ENCODE data around the gene P4HA3.
A peak's percentile ranks its signal among the peaks of the same experiment; 100 is the strongest.

The P4HA3 gene

GRCh38 chr11:74288911-74289310, 22.5 kb downstream of the P4HA3 start:
- peak overlapping the region; percentile 96 for H3K27ac ChIP-seq
- TF ChIP-seq CTCF (IDR thresholded peaks at IDR 0.05; ENCODE audit: low read depth, low read length, missing control alignments): no peak
- no peaks in the 10 kb centered on the region for H3K36me3 ChIP-seq (replicated peaks)
- peak; percentile 61 for DNase-seq
- H3K27me3 ChIP-seq (replicated peaks): no peaks in the 10 kb centered on the region
- in situ Hi-C loops (cut with HindIII; ENCODE audit: low pct_ligation_motif_present, low sequenced_read_pairs): no loop called here
- no peak overlapping the region for H3K4me3 ChIP-seq (ENCODE audit: low read depth, low read length)

GRCh38 chr11:74288161-74288560, 23.3 kb downstream of the P4HA3 start:
- H3K27me3 ChIP-seq (replicated peaks): no peaks in the 10 kb centered on the region
- no peak for TF ChIP-seq CTCF (IDR thresholded peaks at IDR 0.05; ENCODE audit: low read depth, low read length, missing control alignments)
- in situ Hi-C loops (cut with HindIII; ENCODE audit: low pct_ligation_motif_present, low sequenced_read_pairs): no loop called here
- DNase-seq: peak; percentile 96
- H3K27ac ChIP-seq: peak overlapping the region; percentile 96
- no peak overlapping the region for H3K4me3 ChIP-seq (ENCODE audit: low read depth, low read length)
- no peaks in the 10 kb centered on the region for H3K36me3 ChIP-seq (replicated peaks)

GRCh38 chr11:74284466-74284865, 27.0 kb downstream of the P4HA3 start:
- Histone ChIP-seq H3K4me3 (ENCODE audit: low read depth, low read length) (no peak overlapping the region), H3K27ac (no peak overlapping the region), H3K36me3 (replicated peaks) (no peaks in the 10 kb centered on the region), H3K27me3 (replicated peaks) (no peaks in the 10 kb centered on the region)
- no peak for TF ChIP-seq CTCF (IDR thresholded peaks at IDR 0.05; ENCODE audit: low read depth, low read length, missing control alignments)
- in situ Hi-C loops (cut with HindIII; ENCODE audit: low pct_ligation_motif_present, low sequenced_read_pairs): no loop called here
- no peak for DNase-seq

GRCh38 chr11:74283580-74284180, 27.8 kb downstream of the P4HA3 start:
- in situ Hi-C loops (cut with HindIII; ENCODE audit: low pct_ligation_motif_present, low sequenced_read_pairs): no loop called here
- H3K27ac ChIP-seq: no peak overlapping the region
- no peak for TF ChIP-seq CTCF (IDR thresholded peaks at IDR 0.05; ENCODE audit: low read depth, low read length, missing control alignments)
- no peaks in the 10 kb centered on the region for H3K27me3 ChIP-seq (replicated peaks)
- H3K36me3 ChIP-seq (replicated peaks): no peaks in the 10 kb centered on the region
- no peak overlapping the region for H3K4me3 ChIP-seq (ENCODE audit: low read depth, low read length)
- no peak for DNase-seq

- in situ Hi-C loops (cut with HindIII; ENCODE audit: low pct_ligation_motif_present, low sequenced_read_pairs): no loop called here
- Histone ChIP-seq H3K27ac (no peak overlapping the region), H3K36me3 (replicated peaks) (no peaks in the 10 kb centered on the region), H3K27me3 (replicated peaks) (no peaks in the 10 kb centered on the region), H3K4me3 (ENCODE audit: low read depth, low read length) (no peak overlapping the region)
- no peak for TF ChIP-seq CTCF (IDR thresholded peaks at IDR 0.05; ENCODE audit: low read depth, low read length, missing control alignments)
- no peak for DNase-seq
Observed at GRCh38 chr11:74282914-74283371, 28.5 kb downstream of the P4HA3 start.

GRCh38 chr11:74282421-74282820, 29.0 kb downstream of the P4HA3 start:
- in situ Hi-C loops (cut with HindIII; ENCODE audit: low pct_ligation_motif_present, low sequenced_read_pairs): no loop called here

More at GRCh38 chr11:74282421-74282820, 29.0 kb downstream of the P4HA3 start:
- DNase-seq: no peak
- TF ChIP-seq CTCF (IDR thresholded peaks at IDR 0.05; ENCODE audit: low read depth, low read length, missing control alignments): no peak
- Histone ChIP-seq H3K36me3 (replicated peaks) (no peaks in the 10 kb centered on the region), H3K4me3 (ENCODE audit: low read depth, low read length) (no peak overlapping the region), H3K27me3 (replicated peaks) (no peaks in the 10 kb centered on the region), H3K27ac (no peak overlapping the region)

Data from brain microvascular endothelial cell (primary cell).